Motor neuron (in vitro differentiated cells): ENCODE measurements around the gene IRF2BPL. TPM values are rescaled to one million over a fixed set of nuclear protein-coding genes. Genes with fewer than 3 reads are reported as not detected.
A peak's percentile ranks its signal among the peaks of the same experiment; 100 is the strongest.

Source experiments
- ATAC-seq, 8 experiments: fragments of 200-7000 bp; cut with Tn5 transposase; replicated peaks in 6 of 8; 2 replicates each; pipeline ENCODE4 v1.8.0; 2021; ENCODE audit warnings: mild to moderate bottlenecking in 8 of 8, moderate library complexity in 8 of 8
- H3K27ac ChIP-seq, 2 donors: fragments of 250-450 bp; sonication (Bioruptor Pico); 2 replicates each; pipeline ENCODE4 v1.9.0; 2021; ENCODE audit warnings: antibody characterized with exemption in 2 of 2, mild to moderate bottlenecking in 2 of 2, moderate library complexity in 1 of 2
- H3K4me1 ChIP-seq, 2 donors: fragments of 250-450 bp; sonication (Bioruptor Pico); replicated peaks in 1 of 2; 2 replicates each; pipeline ENCODE4 v1.6.1; 2021; ENCODE audit warnings: antibody characterized with exemption in 2 of 2, mild to moderate bottlenecking in 2 of 2, moderate library complexity in 1 of 2
- H3K4me3 ChIP-seq, 5 donors: fragments of 250-450 bp; sonication (Bioruptor Pico); 2 replicates each; pipeline ENCODE4 v1.9.0; 2021; ENCODE audit warnings: antibody characterized with exemption in 5 of 5, mild to moderate bottlenecking in 5 of 5, moderate library complexity in 4 of 5
- WGBS, 10 experiments: fragments of 450-650 bp; shearing (Covaris generic); methylation state at CpG; one replicate each; pipeline ENCODE4 v1.0.0; 2022; 5-methylcytosine and 5-hydroxymethylcytosine counted together
- in situ Hi-C, 9 experiments: fragments of 400-800 bp; cut with MboI; loops; one replicate each; pipeline ENCODE4 v1.15.0; 2021; ENCODE audit warnings: low sequenced_read_pairs in 9 of 9, low pct_unique_long_range_greater_than_20kb in 2 of 9; ENCODE audit not compliant: unreplicated experiment in 9 of 9
- total RNA-seq, 8 experiments: library from RNA; unstranded; fragments of 300-600 nt; gene quantifications; 2 replicates each; pipeline versions ENCODE4 v1.2.3 to v1.2.4, GENCODE V29; 2022

The IRF2BPL gene
- total RNA-seq, 8 experiments from 2014 or later = 15.9 to 68.1 (median 40.4) TPM

DNA sequence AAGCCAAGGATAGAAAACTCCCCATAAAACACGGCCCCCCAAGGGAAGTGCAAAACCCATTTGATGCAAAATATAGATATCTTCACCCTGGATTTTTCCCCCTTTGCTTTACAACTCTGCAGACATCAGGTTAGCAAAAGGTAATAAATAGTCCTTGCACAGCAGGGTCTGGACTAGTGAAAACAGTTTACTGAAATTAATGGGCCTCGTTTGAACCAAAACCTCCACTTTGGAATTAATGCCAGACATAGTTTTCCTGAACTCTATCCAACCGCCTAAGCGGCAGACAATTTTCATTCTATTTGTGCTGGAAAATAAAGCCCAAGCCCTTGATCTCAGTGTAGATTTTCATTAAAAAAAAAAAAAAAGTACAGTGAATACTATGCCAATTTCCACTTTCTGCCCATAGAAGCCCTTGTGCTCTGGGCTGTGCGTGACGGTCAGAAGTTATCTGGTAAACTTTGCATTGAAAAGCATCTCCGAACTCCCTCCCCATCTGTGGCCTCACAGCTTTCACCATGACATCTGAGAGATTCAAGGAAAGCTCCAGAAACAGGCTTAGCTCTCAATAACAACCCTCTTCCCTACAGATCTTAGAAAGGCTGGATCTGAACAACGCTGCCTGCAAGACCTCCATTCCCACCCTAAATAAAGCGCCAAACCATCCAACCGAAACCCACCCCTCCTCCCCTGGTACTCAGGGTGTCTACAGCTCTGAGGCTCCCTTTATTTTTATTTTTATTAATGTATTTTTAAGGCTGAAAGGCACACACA lies 11.0 kb upstream of the IRF2BPL start:
- in situ Hi-C loops = no loop called here
- Histone ChIP-seq H3K4me3 (peak overlapping the region; percentile 18 to 30 (median 22)), H3K27ac (peak overlapping the region; percentile 84 to 96), H3K4me1 (peaks cover 76 to 81% of the 10 kb centered on the region in 2 donors)
- WGBS, 10 experiments = 0 to 20% (median 7%) methylated on average over 2 to 8 of the region's 10 CpGs; no CpG with 5 or more reads in 2 of the 10 experiments
- peak; percentile 3 to 13 (median 8) for ATAC-seq

DNA sequence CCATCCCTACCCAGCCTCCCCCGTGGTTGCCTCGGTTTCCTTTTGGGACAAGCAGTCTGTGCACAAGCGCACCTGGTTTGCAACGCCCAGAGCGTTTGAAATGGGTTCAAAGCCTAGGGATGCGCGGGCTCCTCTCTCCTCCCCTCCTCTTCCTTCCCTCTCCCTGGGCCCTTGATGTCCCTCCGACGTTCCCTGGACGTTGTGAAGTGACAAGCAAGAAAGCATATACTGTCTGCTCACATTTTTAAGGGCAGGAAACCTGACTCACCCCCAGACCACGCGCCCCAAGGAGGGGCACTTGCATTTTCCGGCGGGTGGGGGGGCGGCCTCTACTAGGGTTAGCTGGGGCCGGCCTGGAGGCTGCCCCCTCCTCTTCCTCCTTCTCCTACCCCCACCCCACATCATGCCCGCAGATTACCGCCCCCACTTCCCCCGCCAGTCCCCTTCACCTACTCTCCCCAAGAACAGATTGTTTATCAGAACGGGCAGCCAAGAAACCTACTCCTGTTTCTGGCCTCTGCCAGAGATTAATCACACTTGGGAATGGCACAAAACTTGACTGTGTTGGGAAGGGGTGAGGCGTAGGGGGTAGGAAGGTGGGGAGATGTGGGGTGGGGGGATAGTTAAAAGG lies 9.5 kb upstream of the IRF2BPL start:
- in situ Hi-C loops = no loop called here
- 0 to 80% (median 20%) methylated on average over 1 to 9 of the region's 21 CpGs; no CpG with 5 or more reads in 3 of the 10 experiments for WGBS, 10 experiments
- Histone ChIP-seq H3K4me1 (peaks cover 67 to 78% of the 10 kb centered on the region in 2 donors), H3K4me3 (peak overlapping the region in 3 of 5 donors; percentile 9 to 30 (median 27)), H3K27ac (peak overlapping the region; percentile 84 to 96)
- no peak for ATAC-seq

DNA sequence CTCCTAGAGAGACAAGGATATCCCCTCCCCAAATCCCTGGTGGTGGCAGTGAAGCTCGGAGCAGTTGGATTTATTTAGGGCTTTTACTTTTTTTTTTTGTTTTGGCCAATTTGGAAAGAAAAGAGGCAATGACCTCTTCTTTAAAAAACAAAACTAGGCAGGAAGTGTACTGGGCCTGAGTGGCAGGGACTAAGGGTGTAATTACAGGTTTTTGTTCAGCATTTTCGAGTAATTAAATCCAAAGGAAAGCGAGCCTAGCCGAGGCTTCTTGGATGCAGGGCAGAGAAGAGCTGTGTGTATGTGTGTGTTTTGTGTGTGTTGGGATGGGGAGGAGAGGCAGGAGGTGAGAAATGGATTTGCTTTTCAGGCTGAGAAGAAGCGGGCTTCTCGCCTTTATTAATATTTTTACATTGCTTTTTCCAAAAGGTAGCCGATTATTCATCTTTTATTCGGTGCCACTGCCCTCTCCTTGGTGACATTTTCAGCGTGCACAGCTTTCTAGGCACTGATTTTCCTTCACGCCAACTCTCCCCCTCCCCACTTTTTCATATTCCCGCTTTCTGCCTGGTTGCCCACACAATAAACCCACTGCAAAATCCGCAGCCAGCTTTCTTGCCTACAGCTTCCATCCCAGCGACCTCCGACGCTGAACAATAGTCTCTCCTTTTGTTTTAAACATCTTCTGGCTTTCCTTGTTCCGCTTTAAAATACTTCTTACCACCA lies 8.9 kb upstream of the IRF2BPL start:
- peaks cover 66 to 77% of the 10 kb centered on the region in 2 donors for H3K4me1 ChIP-seq
- ATAC-seq = no peak
- peak overlapping the region; percentile 84 to 96 for H3K27ac ChIP-seq
- 30 to 91% (median 55%) methylated on average over 2 to 16 of the region's 16 CpGs for WGBS, 10 experiments
- in situ Hi-C loops = no loop called here
- H3K4me3 ChIP-seq = no peak overlapping the region

DNA sequence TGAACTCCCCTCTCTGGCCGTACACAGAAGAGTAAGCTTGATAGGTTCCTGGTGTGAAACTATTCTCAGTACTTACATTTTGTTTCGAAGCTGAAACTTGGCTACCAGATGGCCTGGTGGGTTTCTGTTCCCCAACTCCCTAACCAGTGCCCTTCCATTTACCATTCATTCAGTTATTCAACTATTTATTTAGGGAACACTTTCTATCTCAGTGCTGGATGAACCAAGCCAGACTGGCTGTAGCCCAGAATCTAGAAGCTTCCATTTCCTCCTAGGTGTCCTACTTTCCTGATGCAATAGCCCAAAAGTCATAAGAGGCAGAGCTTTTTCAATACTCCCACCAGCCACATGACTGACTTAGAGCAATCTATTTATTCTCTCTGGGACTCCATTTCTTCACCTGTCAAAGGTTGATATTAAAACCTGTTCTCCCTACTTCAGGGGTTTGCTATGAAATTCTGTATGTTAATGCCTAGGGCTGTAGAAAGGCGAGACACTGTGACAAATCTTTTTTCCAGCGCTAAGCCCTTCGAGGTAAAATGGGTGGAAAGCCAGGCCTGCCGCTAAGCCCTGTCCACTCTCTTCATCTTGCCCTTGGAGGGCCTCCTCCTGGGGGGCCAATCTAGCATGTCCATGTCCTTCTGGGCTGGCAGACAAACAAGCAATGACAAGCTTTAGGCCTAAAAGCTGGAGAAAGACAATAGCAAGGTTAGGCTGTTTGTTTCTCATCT lies 8.1 kb upstream of the IRF2BPL start:
- Histone ChIP-seq H3K4me3 (no peak overlapping the region), H3K27ac (peak overlapping the region; percentile 84 to 96), H3K4me1 (peaks cover 66 to 77% of the 10 kb centered on the region in 2 donors)
- ATAC-seq = no peak
- 20 to 100% (median 69%) methylated on average over 1 to 5 of the region's 6 CpGs; no CpG with 5 or more reads in 1 of the 10 experiments for WGBS, 10 experiments
- in situ Hi-C loops = no loop called here

DNA sequence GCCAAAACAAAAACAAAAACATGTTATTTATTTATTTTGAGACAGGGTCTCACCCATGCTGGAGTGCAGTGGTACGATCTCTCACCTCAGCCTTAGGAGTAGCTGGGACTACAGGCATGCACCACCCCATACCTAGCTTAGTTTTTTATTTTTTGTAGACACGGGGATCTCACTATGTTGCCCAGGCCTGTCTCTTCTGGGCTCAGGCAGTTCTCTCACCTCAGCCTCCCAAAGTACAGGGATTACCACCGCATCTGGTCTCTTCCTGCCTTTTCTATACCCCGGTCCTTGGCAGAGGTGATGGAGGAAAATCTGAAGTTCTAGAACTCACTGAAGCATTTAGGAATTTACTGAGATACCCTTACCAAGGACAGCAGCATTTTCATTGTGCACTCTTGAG lies 6.8 kb upstream of the IRF2BPL start:
- no peak overlapping the region for H3K4me3 ChIP-seq
- no peak for ATAC-seq
- 80 to 100% (median 96%) methylated on average over 1 to 4 of the region's 4 CpGs; no CpG with 5 or more reads in 3 of the 10 experiments for WGBS, 10 experiments
- H3K4me1 ChIP-seq = peaks cover 62 to 72% of the 10 kb centered on the region in 2 donors
- in situ Hi-C loops = no loop called here
- no peak overlapping the region for H3K27ac ChIP-seq

DNA sequence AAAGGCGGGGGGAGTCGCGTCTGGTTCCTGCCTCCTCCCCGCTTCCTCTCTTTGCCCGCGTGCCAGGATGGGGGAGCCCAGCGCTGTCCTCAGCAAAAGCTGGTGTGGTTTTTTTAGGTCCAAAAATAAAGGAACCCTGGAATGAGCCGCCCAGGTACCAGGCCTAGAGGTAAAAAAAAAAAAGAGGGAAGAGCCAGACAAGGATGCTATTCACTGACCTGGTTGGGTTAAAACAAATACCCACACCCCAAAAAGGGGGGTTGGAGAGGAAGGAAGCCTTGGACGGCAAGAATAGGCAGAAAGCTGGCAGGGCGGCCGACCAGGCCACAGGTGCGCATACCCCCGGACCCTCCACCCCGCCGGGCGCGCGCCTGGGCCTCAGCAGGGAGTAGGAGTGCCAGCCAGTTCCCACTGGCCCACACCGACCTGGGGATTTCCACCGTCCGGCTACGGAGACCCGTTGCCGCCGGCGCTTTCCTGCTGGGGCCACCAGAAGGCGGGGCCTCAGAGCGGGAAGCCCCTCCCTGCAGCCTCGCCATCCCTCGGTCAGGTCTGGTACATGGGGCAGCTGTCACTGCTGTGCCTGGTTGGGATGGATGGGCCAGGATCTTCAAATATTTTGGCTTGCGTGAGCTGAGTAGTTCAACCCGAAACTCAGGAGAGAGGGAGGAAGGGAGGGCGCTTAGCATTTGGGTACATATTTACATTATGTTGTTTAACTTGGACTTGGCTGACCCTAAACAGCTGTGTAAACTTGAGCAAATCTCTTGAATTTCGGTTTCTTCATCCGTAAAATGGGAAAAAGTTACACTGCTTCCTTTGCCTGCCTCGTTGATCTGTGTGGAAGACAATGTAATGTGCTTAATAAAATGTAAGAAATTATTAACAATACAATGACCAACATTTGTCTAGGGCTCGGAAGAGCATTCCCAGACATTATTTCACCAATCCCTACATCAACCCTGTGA lies 5.4 kb upstream of the IRF2BPL start:
- WGBS, 10 experiments = 6 to 33% (median 21%) methylated on average over 3 to 16 of the region's 37 CpGs; no CpG with 5 or more reads in 2 of the 10 experiments
- in situ Hi-C loops = no loop called here
- peaks cover 65 to 71% of the 10 kb centered on the region in 2 donors for H3K4me1 ChIP-seq
- peak overlapping the region; percentile 24 to 40 (median 31) for H3K4me3 ChIP-seq
- peak overlapping the region; percentile 88 to 92 for H3K27ac ChIP-seq
- peak; percentile 36 to 68 (median 62) for ATAC-seq

DNA sequence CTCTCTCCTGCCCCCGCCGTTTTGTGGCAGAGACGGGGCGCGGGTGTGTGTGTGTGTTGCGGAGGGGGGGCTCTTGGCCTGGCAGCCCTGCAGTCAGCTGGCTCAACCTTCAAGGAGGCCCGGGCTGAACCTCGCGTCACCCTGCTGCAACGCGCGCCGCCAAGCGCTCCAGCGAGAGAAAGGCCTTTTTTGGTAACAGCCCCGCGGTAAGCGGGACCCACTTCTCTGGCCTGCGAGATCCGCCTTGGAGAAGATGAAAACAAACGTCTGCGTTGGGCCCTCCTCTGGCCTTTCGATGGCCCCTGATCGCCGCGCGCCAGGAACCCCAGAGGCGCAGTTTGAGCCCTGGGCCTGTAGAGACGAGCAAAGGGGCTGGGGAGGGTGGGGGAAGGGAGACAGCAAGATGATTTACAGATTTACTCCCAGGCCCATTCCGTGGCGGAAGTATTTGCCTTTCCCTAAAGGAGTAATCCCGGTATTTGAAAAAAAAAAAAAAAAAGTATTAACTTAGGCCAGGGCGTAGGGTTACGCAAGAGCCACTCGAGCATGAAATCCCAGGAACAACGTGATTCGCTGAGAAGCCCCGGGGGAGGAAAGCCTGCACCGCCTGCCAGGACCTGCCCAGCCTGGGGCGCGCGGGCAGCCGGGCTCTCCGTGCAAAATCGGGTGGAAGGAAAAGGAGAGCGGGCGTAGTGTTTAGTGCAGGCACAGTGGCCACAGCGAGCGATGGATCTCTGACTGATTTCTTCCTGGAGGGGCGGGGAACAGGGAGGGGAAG lies 4.5 kb upstream of the IRF2BPL start:
- WGBS, 10 experiments = 0 to 8% (median 0%) methylated on average over 1 to 16 of the region's 50 CpGs; no CpG with 5 or more reads in 4 of the 10 experiments
- peak overlapping the region; percentile 88 to 92 for H3K27ac ChIP-seq
- peaks cover 56 to 63% of the 10 kb centered on the region in 2 donors for H3K4me1 ChIP-seq
- peak overlapping the region; percentile 24 to 40 (median 31) for H3K4me3 ChIP-seq
- in situ Hi-C loops = no loop called here
- peak; percentile 47 to 70 (median 58) for ATAC-seq

DNA sequence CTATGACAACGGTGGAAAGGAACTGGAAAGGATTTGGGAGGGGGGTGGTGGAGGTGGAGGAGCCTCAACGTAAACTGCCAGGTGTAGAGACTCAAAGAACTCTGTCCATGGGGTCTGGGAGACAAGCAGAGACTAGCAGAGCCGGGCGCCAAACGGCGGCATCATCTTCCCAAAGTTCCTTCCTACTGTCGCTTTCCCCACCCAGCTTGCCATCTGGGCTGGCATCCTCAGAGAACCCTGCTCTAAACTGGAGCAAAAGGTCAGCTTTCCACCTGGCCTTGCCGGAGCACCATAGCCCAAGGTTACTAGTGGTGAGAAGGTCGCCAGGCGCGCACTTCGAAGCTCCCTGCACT lies 4.0 kb upstream of the IRF2BPL start:
- H3K4me1 ChIP-seq = peaks cover 51 to 58% of the 10 kb centered on the region in 2 donors
- 0 to 51% (median 15%) methylated on average over 1 to 5 of the region's 12 CpGs; no CpG with 5 or more reads in 6 of the 10 experiments for WGBS, 10 experiments
- ATAC-seq = no peak

DNA sequence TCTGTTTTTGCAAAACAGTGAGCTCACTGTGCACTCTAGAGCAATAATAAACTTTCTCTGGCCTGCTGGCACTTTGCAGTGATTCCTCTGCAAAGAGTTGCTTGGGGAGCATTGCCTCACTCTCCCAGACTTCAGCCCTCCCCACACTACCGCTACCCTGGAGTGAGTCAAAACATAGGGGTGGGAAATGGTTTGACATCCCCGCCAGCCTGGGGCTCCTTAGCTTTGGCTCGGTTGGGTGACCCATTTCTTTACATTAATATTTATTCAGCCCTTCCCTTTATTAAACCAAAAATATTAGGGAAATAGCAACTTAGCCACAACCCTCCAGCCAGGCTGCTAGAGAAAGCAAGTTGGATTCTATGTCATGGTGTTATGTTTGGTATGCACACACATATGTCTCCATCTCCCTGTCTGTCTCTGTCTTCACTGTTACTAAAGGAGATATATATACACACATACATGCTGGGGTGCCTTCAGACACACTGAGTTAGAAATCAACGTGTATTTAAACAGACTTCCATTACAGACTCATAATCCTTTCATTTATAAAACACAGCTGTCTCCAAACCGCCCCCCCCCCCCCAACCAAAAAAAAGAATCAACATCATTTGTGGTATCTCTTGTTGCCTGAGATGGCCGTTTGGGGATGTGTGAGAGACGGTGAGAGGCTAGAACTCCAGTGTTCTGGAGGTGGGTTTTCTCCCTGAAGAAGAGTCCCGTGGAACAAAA lies 3.4 kb upstream of the IRF2BPL start:
- H3K27ac ChIP-seq = peak overlapping the region; percentile 88 to 92
- peak overlapping the region in 1 of 5 donors; percentile 40 for H3K4me3 ChIP-seq
- in situ Hi-C loops = no loop called here
- no peak for ATAC-seq
- H3K4me1 ChIP-seq = peaks cover 45 to 52% of the 10 kb centered on the region in 2 donors
- WGBS, 10 experiments = 0 to 73% (median 35%) methylated on average over 1 to 6 of the region's 8 CpGs; no CpG with 5 or more reads in 1 of the 10 experiments

More for the DNA sequence above, 4.0 kb upstream of the IRF2BPL start:
- in situ Hi-C loops = no loop called here
- Histone ChIP-seq H3K27ac (peak overlapping the region; percentile 88 to 92), H3K4me3 (peak overlapping the region; percentile 5 to 40 (median 31))

DNA sequence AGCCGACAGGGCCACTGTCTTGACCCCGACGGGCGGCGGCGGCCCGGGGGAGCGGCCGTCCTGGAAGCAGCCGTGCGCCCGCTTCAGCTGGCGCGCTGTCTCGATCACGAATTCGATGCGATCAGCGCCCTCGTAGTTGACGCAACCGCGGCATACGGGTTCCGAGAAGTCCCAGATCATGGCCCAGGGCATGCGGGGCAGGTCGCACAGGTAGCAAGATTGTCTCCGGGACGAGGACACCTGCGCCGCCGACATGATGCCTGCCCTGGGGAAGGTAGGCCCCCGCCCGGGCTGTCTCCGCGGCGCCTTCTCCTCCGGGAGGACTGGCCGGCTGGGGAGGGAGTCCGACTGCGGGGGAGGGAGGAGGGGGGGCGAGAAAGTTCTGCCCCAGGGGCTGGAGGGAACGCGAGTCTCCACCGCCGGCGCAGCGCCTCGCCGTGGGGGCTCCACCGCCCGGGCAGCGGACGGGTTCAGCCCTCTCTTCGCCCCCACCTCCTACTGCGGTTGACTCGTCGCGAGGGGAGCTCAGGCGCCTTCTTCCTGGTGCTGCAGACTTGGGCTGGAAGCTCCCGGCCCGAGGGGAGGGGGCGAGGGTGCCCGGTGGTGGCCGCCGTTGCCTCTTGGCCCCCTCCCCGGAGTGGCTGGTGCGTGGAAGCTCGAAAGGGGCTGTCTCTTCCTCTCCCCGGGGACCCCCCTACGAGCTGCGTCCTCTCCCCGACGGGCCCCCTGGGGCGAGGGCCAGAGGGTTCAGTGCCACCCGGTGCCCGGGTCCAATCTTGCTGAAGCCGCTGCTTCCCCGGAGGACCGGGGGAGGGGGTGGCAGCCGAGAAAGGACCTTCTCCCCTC lies 747 bp downstream of the IRF2BPL start:
- WGBS, 10 experiments = 0 to 5% (median 2%) methylated on average over 3 to 15 of the region's 81 CpGs; no CpG with 5 or more reads in 7 of the 10 experiments
- peaks cover 34 to 41% of the 10 kb centered on the region in 2 donors for H3K4me1 ChIP-seq
- peak; percentile 5 to 44 (median 38) for ATAC-seq

More for the DNA sequence above, 747 bp downstream of the IRF2BPL start:
- in situ Hi-C loops = no loop called here
- Histone ChIP-seq H3K4me3 (peak overlapping the region; percentile 54 to 83 (median 73)), H3K27ac (peak overlapping the region; percentile 92 to 98)
